Measurements from ENCODE around the gene ACSL6.

ACSL6 gene

GRCh38 chr5:131990716-131991115 is 20.7 kb downstream of the ACSL6 start:
- no peaks in the 10 kb centered on the region for H4K20me1 ChIP-seq (ENCODE audit: control insufficient read depth, insufficient read depth, low read depth, low read length)
- H3K4me3 ChIP-seq (ENCODE audit: low read length), result no peak overlapping the region
- H3K4me2 ChIP-seq (ENCODE audit: low read length), result no peak overlapping the region
- no peak for TF ChIP-seq EZH2phosphoT487 (IDR thresholded peaks at IDR 0.05; ENCODE audit: borderline replicate concordance, low read length)
- TF ChIP-seq CTCF (IDR thresholded peaks at IDR 0.05; ENCODE audit: low read depth, low read length, poor library complexity, severe bottlenecking), result no peak
- H3K27ac ChIP-seq (ENCODE audit: low read depth, low read length), result no peak overlapping the region
- no peaks in the 10 kb centered on the region for H3K79me2 ChIP-seq (ENCODE audit: control insufficient read depth, low read length)
- H3K9me3 ChIP-seq (ENCODE audit: control insufficient read depth, insufficient read depth, low read length), result no peaks in the 10 kb centered on the region
- no peaks in the 10 kb centered on the region for H3K9me2 ChIP-seq (replicated peaks; ENCODE audit: control insufficient read depth, low read length)
- H3F3A ChIP-seq (ENCODE audit: control insufficient read depth, insufficient read depth), result no peaks in the 10 kb centered on the region
- H3K4me1 ChIP-seq (ENCODE audit: control insufficient read depth, low read length), result no peaks in the 10 kb centered on the region
- H3K36me3 ChIP-seq (ENCODE audit: control insufficient read depth, low read length), result no peaks in the 10 kb centered on the region
- no peaks in the 10 kb centered on the region for H3K27me3 ChIP-seq (ENCODE audit: control insufficient read depth, low read length)

- no peaks in the 10 kb centered on the region for H3K9me3 ChIP-seq (ENCODE audit: control insufficient read depth, insufficient read depth, low read length)
- no peaks in the 10 kb centered on the region for H3K27me3 ChIP-seq (ENCODE audit: control insufficient read depth, low read length)
- H3K79me2 ChIP-seq (ENCODE audit: control insufficient read depth, low read length), result no peaks in the 10 kb centered on the region
- no peak overlapping the region for H3K4me3 ChIP-seq (ENCODE audit: low read length)
- H3K36me3 ChIP-seq (ENCODE audit: control insufficient read depth, low read length), result no peaks in the 10 kb centered on the region
- no peaks in the 10 kb centered on the region for H3K9me2 ChIP-seq (replicated peaks; ENCODE audit: control insufficient read depth, low read length)
- TF ChIP-seq CTCF (IDR thresholded peaks at IDR 0.05; ENCODE audit: low read depth, low read length, poor library complexity, severe bottlenecking) (no peak), EZH2phosphoT487 (IDR thresholded peaks at IDR 0.05; ENCODE audit: borderline replicate concordance, low read length) (no peak)
- no peak overlapping the region for H3K27ac ChIP-seq (ENCODE audit: low read depth, low read length)
- no peaks in the 10 kb centered on the region for H3K4me1 ChIP-seq (ENCODE audit: control insufficient read depth, low read length)
- H4K20me1 ChIP-seq (ENCODE audit: control insufficient read depth, insufficient read depth, low read depth, low read length), result no peaks in the 10 kb centered on the region
- H3K4me2 ChIP-seq (ENCODE audit: low read length), result no peak overlapping the region
- no peaks in the 10 kb centered on the region for H3F3A ChIP-seq (ENCODE audit: control insufficient read depth, insufficient read depth)
Measured at GRCh38 chr5:131988601-131989000, 22.9 kb downstream of the ACSL6 start.

- no peaks in the 10 kb centered on the region for H3K4me1 ChIP-seq (ENCODE audit: control insufficient read depth, low read length)
- no peaks in the 10 kb centered on the region for H3K27me3 ChIP-seq (ENCODE audit: control insufficient read depth, low read length)
- no peak overlapping the region for H3K4me3 ChIP-seq (ENCODE audit: low read length)
- no peaks in the 10 kb centered on the region for H3F3A ChIP-seq (ENCODE audit: control insufficient read depth, insufficient read depth)
- H3K79me2 ChIP-seq (ENCODE audit: control insufficient read depth, low read length), result no peaks in the 10 kb centered on the region
- no peak for TF ChIP-seq CTCF (IDR thresholded peaks at IDR 0.05; ENCODE audit: low read depth, low read length, poor library complexity, severe bottlenecking)
- no peak for TF ChIP-seq EZH2phosphoT487 (IDR thresholded peaks at IDR 0.05; ENCODE audit: borderline replicate concordance, low read length)
- H4K20me1 ChIP-seq (ENCODE audit: control insufficient read depth, insufficient read depth, low read depth, low read length), result no peaks in the 10 kb centered on the region
- no peak overlapping the region for H3K27ac ChIP-seq (ENCODE audit: low read depth, low read length)
- no peak overlapping the region for H3K4me2 ChIP-seq (ENCODE audit: low read length)
- no peaks in the 10 kb centered on the region for H3K36me3 ChIP-seq (ENCODE audit: control insufficient read depth, low read length)
- no peaks in the 10 kb centered on the region for H3K9me3 ChIP-seq (ENCODE audit: control insufficient read depth, insufficient read depth, low read length)
- H3K9me2 ChIP-seq (replicated peaks; ENCODE audit: control insufficient read depth, low read length), result no peaks in the 10 kb centered on the region
Measured at GRCh38 chr5:131987251-131987650, 24.2 kb downstream of the ACSL6 start.
